ENCODE results near the gene PHF20. TPM values are rescaled to one million over a fixed set of nuclear protein-coding genes. Genes with fewer than 3 reads are reported as not detected.
"Not testable (repeated sequence)": the region's sequence is repeated elsewhere in the genome, so short reads cannot be mapped to it uniquely, and the experiment has no call there.

The PHF20 gene
- polyA plus RNA-seq, 1 donor from 2014 or later = 49.2 TPM

- H2AFZ ChIP-seq (ENCODE audit: low read depth, low read length); H3K9ac ChIP-seq (ENCODE audit: low read length); H4K20me1 ChIP-seq (ENCODE audit: insufficient read depth); H3K4me2 ChIP-seq (ENCODE audit: low read length); H3K79me2 ChIP-seq (replicated peaks; ENCODE audit: insufficient read depth, low read length); H3K9me3 ChIP-seq (ENCODE audit: low read length); H3K36me3 ChIP-seq (ENCODE audit: insufficient read depth, low read length); H3K27me3 ChIP-seq (ENCODE audit: insufficient read depth, low read depth, low read length); H3K27ac ChIP-seq (ENCODE audit: low read length); H3K9me2 ChIP-seq (ENCODE audit: insufficient read depth, low read length); H3F3A ChIP-seq (ENCODE audit: insufficient read depth, low read length, poor library complexity, severe bottlenecking); H3K4me3 ChIP-seq (ENCODE audit: low read length): not testable (repeated sequence)
Measured at GRCh38 chr20:35901230-35901629, 129.4 kb downstream of the PHF20 start.

DNA sequence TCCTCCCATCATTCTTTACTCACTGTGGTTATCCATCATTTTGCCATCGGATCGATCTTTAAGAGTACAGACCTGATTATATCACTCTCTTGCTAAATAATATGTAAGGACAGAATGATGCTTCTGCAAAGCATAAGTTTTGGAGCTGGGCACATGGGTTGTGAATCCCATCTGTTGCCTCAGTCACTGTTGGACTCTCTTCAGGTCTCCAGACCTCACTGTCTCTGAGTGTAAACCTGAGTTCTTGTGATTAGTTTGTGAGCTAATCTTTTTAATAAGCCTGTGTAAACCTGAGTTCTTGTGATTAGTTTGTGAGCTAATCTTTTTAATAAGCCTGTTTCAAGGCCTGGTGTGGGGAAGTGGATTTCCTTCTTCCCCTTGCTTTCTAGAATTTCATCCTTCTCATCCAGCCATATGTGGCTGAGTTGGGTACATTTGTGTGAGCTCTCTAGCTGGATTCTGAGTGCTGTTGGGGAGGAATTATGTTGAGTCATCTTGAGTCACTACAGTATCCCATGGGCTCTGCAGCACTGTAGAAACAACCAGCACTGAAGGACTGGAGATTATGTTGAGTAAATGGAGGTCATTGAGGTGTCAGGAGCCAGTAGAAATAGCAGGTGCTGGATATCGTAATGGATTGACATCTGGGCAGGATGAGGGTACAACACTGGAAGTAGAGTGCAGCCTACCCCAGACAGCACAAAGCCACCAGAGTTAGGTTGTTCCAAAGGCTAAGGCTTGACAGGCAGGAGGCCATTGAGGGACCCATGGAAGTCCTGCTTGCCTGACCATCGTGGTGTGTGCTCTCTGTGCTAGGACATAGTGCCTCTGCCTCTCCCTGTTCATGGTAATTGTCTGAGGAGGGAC, 130.1 kb downstream of the PHF20 start:
- H3K4me3 ChIP-seq (ENCODE audit: low read length) = no peak overlapping the region
- H3K27ac ChIP-seq (ENCODE audit: low read length) = no peak overlapping the region
- no peaks in the 10 kb centered on the region for H3K79me2 ChIP-seq (replicated peaks; ENCODE audit: insufficient read depth, low read length)
- no peak overlapping the region for H3K9ac ChIP-seq (ENCODE audit: low read length)
- H3K4me2 ChIP-seq (ENCODE audit: low read length) = no peak overlapping the region
- no peaks in the 10 kb centered on the region for H3F3A ChIP-seq (ENCODE audit: insufficient read depth, low read length, poor library complexity, severe bottlenecking)
- no peak for TF ChIP-seq SMC3 (conservative IDR thresholded peaks at IDR 0.05; ENCODE audit: poor library complexity)
- TF ChIP-seq POLR2AphosphoS5 (IDR thresholded peaks at IDR 0.05) = no peak
- TF ChIP-seq TAF1 (IDR thresholded peaks at IDR 0.05; ENCODE audit: low read depth) = no peak
- TF ChIP-seq EZH2 (IDR thresholded peaks at IDR 0.05; ENCODE audit: borderline replicate concordance, insufficient read depth, low read length, poor library complexity, severe bottlenecking) = no peak
- no peak for TF ChIP-seq EP300 (conservative IDR thresholded peaks at IDR 0.05; ENCODE audit: poor library complexity, severe bottlenecking)
- TF ChIP-seq, protein P1, sequence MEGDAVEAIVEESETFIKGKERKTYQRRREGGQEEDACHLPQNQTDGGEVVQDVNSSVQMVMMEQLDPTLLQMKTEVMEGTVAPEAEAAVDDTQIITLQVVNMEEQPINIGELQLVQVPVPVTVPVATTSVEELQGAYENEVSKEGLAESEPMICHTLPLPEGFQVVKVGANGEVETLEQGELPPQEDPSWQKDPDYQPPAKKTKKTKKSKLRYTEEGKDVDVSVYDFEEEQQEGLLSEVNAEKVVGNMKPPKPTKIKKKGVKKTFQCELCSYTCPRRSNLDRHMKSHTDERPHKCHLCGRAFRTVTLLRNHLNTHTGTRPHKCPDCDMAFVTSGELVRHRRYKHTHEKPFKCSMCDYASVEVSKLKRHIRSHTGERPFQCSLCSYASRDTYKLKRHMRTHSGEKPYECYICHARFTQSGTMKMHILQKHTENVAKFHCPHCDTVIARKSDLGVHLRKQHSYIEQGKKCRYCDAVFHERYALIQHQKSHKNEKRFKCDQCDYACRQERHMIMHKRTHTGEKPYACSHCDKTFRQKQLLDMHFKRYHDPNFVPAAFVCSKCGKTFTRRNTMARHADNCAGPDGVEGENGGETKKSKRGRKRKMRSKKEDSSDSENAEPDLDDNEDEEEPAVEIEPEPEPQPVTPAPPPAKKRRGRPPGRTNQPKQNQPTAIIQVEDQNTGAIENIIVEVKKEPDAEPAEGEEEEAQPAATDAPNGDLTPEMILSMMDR (IDR thresholded peaks at IDR 0.05; ENCODE audit: poor library complexity, severe bottlenecking) = no peak
- TF ChIP-seq, protein P2, sequence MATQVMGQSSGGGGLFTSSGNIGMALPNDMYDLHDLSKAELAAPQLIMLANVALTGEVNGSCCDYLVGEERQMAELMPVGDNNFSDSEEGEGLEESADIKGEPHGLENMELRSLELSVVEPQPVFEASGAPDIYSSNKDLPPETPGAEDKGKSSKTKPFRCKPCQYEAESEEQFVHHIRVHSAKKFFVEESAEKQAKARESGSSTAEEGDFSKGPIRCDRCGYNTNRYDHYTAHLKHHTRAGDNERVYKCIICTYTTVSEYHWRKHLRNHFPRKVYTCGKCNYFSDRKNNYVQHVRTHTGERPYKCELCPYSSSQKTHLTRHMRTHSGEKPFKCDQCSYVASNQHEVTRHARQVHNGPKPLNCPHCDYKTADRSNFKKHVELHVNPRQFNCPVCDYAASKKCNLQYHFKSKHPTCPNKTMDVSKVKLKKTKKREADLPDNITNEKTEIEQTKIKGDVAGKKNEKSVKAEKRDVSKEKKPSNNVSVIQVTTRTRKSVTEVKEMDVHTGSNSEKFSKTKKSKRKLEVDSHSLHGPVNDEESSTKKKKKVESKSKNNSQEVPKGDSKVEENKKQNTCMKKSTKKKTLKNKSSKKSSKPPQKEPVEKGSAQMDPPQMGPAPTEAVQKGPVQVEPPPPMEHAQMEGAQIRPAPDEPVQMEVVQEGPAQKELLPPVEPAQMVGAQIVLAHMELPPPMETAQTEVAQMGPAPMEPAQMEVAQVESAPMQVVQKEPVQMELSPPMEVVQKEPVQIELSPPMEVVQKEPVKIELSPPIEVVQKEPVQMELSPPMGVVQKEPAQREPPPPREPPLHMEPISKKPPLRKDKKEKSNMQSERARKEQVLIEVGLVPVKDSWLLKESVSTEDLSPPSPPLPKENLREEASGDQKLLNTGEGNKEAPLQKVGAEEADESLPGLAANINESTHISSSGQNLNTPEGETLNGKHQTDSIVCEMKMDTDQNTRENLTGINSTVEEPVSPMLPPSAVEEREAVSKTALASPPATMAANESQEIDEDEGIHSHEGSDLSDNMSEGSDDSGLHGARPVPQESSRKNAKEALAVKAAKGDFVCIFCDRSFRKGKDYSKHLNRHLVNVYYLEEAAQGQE (IDR thresholded peaks at IDR 0.05; ENCODE audit: borderline replicate concordance) = no peak
- no peak for TF ChIP-seq RAD21 (conservative IDR thresholded peaks at IDR 0.05)
- no peak for TF ChIP-seq MXI1 (conservative IDR thresholded peaks at IDR 0.05; ENCODE audit: poor library complexity, severe bottlenecking)
- H3K9me3 ChIP-seq (ENCODE audit: low read length) = no peaks in the 10 kb centered on the region
- no peaks in the 10 kb centered on the region for H3K27me3 ChIP-seq (ENCODE audit: insufficient read depth, low read depth, low read length)
- no peaks in the 10 kb centered on the region for H3K9me2 ChIP-seq (ENCODE audit: insufficient read depth, low read length)
- H3K36me3 ChIP-seq (ENCODE audit: insufficient read depth, low read length) = no peaks in the 10 kb centered on the region
- no peaks in the 10 kb centered on the region for H4K20me1 ChIP-seq (ENCODE audit: insufficient read depth)
- H2AFZ ChIP-seq (ENCODE audit: low read depth, low read length) = no peak overlapping the region
